Measurements from ENCODE around the gene LYZ.
A peak's percentile ranks its signal among the peaks of the same experiment; 100 is the strongest.

The LYZ gene

DNA sequence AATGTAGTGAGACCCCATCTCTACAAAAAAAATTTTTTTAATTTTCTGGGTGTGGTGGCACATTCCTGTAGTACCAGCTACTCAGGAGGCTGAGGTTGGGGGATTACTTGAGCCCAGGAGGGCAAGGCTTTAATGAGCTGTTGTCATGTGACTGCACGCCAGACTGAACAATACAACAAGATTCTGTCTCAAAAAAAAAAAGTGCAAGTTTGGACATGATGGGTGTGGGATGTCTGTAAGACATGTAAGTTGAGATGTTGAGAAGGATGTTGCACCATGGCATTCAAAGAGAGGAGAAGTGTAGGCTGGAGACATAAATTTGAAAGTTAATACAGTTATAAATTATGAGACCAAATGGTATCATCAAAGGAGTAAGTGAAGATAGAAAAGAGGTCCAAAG is 34.9 kb downstream of the LYZ start:
- FAIRE-seq (no peak), DNase-seq (ENCODE audit: low spot score) (no peak)

- DNase-seq (ENCODE audit: low spot score) (no peak), FAIRE-seq (no peak)
These were observed 36.9 kb downstream of the LYZ start for GRCh38 chr12:69385038-69385437.

DNA sequence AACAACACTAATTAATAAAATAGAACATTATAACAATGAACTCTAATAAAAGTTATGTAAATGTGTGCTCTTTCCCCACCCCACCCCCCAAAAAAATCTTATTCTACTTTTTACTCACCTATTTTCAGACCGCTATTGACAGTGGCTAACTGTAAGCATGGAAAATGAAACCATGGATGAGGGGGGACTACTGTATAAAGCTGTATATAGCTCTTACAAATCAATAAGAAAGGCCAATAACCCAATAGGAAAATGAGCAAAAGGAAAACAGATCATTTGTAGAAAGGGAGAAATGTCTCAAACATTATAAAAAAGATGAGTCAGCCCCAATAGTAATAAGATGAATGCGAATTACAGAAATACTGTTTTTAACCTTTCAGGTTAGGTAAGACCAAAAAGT is 38.7 kb downstream of the LYZ start:
- FAIRE-seq: no peak
- no peak for DNase-seq (ENCODE audit: low spot score)

GRCh38 chr12:69388371-69388770 is 40.2 kb downstream of the LYZ start:
- FAIRE-seq (peak; percentile 63), DNase-seq (ENCODE audit: low spot score) (peak; percentile 34)

DNA sequence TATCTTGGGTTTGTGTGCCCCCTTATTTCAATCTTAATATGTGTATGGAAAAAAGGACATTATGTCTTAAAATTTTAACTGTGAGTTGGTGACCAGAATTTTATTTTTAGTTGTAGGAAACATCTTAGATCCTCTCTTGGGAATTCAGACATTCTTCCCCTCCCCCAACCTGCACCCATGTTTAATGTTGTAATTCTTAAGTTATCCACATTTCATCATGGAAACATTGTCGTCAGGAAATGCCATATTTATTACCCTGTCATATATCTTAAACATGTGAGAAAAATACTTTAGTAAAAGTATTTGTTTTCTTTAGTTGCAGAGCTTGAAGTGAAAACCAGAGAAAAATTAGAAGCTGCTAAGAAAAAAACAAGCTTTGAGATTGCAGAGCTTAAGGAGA is 41.6 kb downstream of the LYZ start:
- DNase-seq (ENCODE audit: low spot score) (no peak), FAIRE-seq (no peak)

- no peak for DNase-seq (ENCODE audit: low spot score)
- no peak for FAIRE-seq
These were observed 44.2 kb downstream of the LYZ start for GRCh38 chr12:69392179-69392928.

DNA sequence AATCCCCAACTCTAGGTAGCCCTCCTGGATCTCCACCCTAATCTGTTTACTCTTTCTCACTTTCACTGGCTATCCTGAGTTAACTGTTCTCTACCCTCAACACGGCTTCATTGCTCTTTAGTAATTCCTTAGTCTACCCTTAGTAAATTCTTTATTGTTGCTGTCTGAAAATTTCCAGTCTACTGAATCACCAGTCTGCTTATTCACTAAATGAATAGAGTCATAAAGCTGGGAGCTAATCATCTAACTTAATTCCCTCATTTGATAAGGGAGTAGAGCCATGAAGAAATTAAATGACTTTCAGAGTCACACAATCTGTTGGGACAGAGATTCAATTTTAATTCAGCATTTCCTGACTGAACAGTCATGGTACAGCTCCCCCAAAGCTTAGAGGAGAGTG is 47.9 kb downstream of the LYZ start:
- DNase-seq (ENCODE audit: low spot score): no peak
- FAIRE-seq: no peak

DNA sequence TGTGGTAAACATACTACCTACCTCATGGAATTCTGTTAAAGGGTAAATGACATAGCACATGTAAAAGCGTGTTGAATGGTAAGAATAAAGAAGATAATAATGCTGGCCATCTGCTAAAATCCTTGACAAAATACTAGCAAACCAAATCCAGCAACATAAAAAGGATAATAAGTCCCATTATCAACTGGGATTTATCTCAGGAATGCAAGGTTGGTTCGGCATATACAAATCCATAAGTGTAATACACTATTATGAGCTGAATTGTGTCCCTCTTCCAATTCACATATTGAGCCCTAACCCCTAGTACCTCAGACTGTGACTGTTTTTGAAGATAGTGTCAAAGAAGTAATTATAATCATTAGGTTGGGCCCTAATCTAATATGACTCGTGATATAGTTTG is 48.8 kb downstream of the LYZ start:
- FAIRE-seq: no peak
- no peak for DNase-seq (ENCODE audit: low spot score)

GRCh38 chr12:69397978-69398377 is 49.8 kb downstream of the LYZ start:
- DNase-seq (ENCODE audit: low spot score) (no peak), FAIRE-seq (no peak)

DNA sequence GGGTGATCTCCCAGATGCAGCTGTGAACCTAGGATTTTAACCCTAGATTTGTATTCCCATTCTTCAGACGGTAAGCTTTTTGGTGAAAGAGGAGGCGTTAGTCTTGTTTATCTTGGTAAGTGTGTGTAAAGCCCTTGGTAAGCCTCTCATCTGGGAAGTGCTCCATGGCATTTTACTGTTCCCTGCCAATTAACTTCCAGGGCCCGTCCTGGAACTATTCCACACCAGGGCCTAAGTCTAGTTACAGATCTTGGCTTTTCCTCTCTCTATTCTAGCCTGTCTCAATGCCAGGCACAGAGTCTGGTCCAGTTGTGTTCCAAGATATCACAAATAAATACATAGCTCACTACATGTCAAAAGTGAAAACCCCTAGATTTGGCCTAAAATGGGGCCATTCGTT is 53.8 kb downstream of the LYZ start:
- FAIRE-seq (no peak), DNase-seq (ENCODE audit: low spot score) (no peak)
